K562 (cell line): ENCODE results near the gene ELMOD1. TPM values are rescaled to one million over a fixed set of nuclear protein-coding genes. Genes with fewer than 3 reads are reported as not detected.

ENCODE experiments used
- ATAC-seq: fragments of 200-7000 bp; cut with Tn5 transposase; 3 replicates; pipeline ENCODE4 v1.9.1; 2020; ENCODE audit warnings: moderate library complexity
- BruUV-seq: library from RNA; stranded (reverse); fragments of 400-500 nt; replicated peaks from 2 replicates; lab custom pipeline; 2021; lab: Mats Ljungman, UMichigan
- CTCF ChIA-PET: fragments of 300-600 bp; formaldehyde crosslinking; extraction: SDS; loops from one replicate; lab custom pipeline; 2021; ENCODE audit warnings: low intra/inter-chr PET ratio; lab: Yijun Ruan, JAX
- POLR2A ChIA-PET: fragments of 300-600, 350-650 bp; sonication (Branson Sonifier 250); formaldehyde crosslinking; extraction: SDS; loops from one replicate; lab custom pipeline; 2021; ENCODE audit warnings: antibody characterized with exemption, inconsistent platforms; lab: Yijun Ruan, JAX
- DNase-seq, 4 experiments: peaks; one replicate each; pipeline versions ENCODE4 v3.0.0 to v3.0.0-alpha.2; 2011 to 2018; ENCODE audit warnings: low spot score in 3 of 4, mixed read lengths in 3 of 4; ENCODE audit errors: extremely low read depth in 1 of 4
- FAIRE-seq: peaks from 2 replicates; lab custom pipeline; 2011; peaks lifted over from hg19 to GRCh38; lab: Jason Lieb, UNC
- H2AFZ ChIP-seq: 2 replicates; pipeline ENCODE4 v1.6.0; 2011; ENCODE audit warnings: low read depth, low read length, control low read depth, inconsistent platforms
- H3K27ac ChIP-seq: fragments of 200-600 bp; 3 replicates; pipeline ENCODE4 v1.8.0; 2011; ENCODE audit warnings: low read depth, mild to moderate bottlenecking, control low read depth, inconsistent platforms, low read length, moderate library complexity, mixed read lengths; ENCODE audit errors: extremely low read depth
- H3K27me3 ChIP-seq, 2 experiments: fragments of 300-600 bp in 1 of 2; 2 replicates in 1 of 2; 3 replicates in 1 of 2; pipeline versions ENCODE4 v1.6.0 to v1.8.0; 2011; ENCODE audit warnings: inconsistent platforms in 2 of 2, low read length in 2 of 2, mild to moderate bottlenecking in 1 of 2, mixed read lengths in 1 of 2, moderate library complexity in 1 of 2; ENCODE audit not compliant: control insufficient read depth in 2 of 2, insufficient read depth in 2 of 2
- H3K36me3 ChIP-seq: fragments of 300-600 bp; 3 replicates; pipeline ENCODE4 v1.8.0; 2011; ENCODE audit warnings: mild to moderate bottlenecking, low read length, inconsistent platforms; ENCODE audit not compliant: control insufficient read depth, insufficient read depth
- H3K4me1 ChIP-seq, 2 experiments: fragments of 200-600 bp in 1 of 2; replicated peaks in 1 of 2; 2 replicates in 1 of 2; 3 replicates in 1 of 2; pipeline versions ENCODE4 v1.5.1 to v1.8.0; 2011; ENCODE audit warnings: inconsistent platforms in 2 of 2, low read length in 2 of 2, mild to moderate bottlenecking in 1 of 2, mixed read lengths in 1 of 2, moderate library complexity in 1 of 2; ENCODE audit not compliant: control insufficient read depth in 2 of 2, insufficient read depth in 2 of 2
- H3K4me2 ChIP-seq: 2 replicates; pipeline ENCODE4 v1.6.1; 2011; ENCODE audit warnings: low read length, control low read depth, inconsistent platforms, mixed read lengths; ENCODE audit not compliant: insufficient read depth
- H3K4me3 ChIP-seq: fragments of 200-600 bp; sonication (generic), shearing (Covaris generic); 2 replicates; pipeline ENCODE4 v1.5.1; 2016; ENCODE audit warnings: control low read depth, inconsistent platforms
- H3K79me2 ChIP-seq: fragments of 200-600 bp; 3 replicates; pipeline ENCODE4 v1.8.0; 2011; ENCODE audit warnings: low read length, inconsistent platforms; ENCODE audit not compliant: control insufficient read depth, insufficient read depth
- H3K9ac ChIP-seq, 2 experiments: 2 replicates each; pipeline versions ENCODE4 v1.6.0 to v1.6.1; 2011; ENCODE audit warnings: low read depth in 2 of 2, low read length in 2 of 2, control low read depth in 1 of 2, inconsistent platforms in 1 of 2, mild to moderate bottlenecking in 1 of 2, mixed read lengths in 1 of 2; ENCODE audit not compliant: insufficient read depth in 1 of 2
- H3K9me1 ChIP-seq: one replicate; pipeline ENCODE4 v1.6.0; 2011; ENCODE audit warnings: inconsistent platforms, mild to moderate bottlenecking, low read length, moderate library complexity; ENCODE audit not compliant: control insufficient read depth, insufficient read depth
- H3K9me3 ChIP-seq: replicated peaks from 2 replicates; pipeline ENCODE4 v1.5.1; 2011; ENCODE audit warnings: low read depth, low read length, inconsistent platforms; ENCODE audit not compliant: control insufficient read depth, insufficient read depth
- H4K20me1 ChIP-seq: replicated peaks from 2 replicates; pipeline ENCODE4 v1.6.1; 2011; ENCODE audit warnings: low read length, inconsistent platforms, mixed read lengths; ENCODE audit not compliant: control insufficient read depth, insufficient read depth
- CEBPB ChIP-seq: fragments of 450-650 bp; IDR thresholded peaks from 2 replicates; pipeline ENCODE4 v1.6.1; 2016; ENCODE audit warnings: missing genetic modification characterization, missing compliant biosample characterization
- CTCF ChIP-seq, 3 experiments: IDR thresholded peaks in 2 of 3; conservative IDR thresholded peaks in 1 of 3; 2 replicates each; pipeline ENCODE4 v1.5.1; 2011 to 2012; ENCODE audit warnings: low read length in 3 of 3, mild to moderate bottlenecking in 3 of 3, control low read depth in 2 of 3, improper control_type of control experiment in 1 of 3, inconsistent platforms in 1 of 3, low read depth in 1 of 3, mixed read lengths in 1 of 3, moderate library complexity in 1 of 3; ENCODE audit not compliant: insufficient read depth in 2 of 3
- MBD2 ChIP-seq: sonication (generic); IDR thresholded peaks from 2 replicates; pipeline ENCODE4 v1.6.1; 2016; ENCODE audit warnings: low read depth, borderline replicate concordance
- NR1H2 ChIP-seq: sonication (generic); formaldehyde crosslinking; IDR thresholded peaks from 2 replicates; pipeline ENCODE4 v1.4.0; 2020; ENCODE audit warnings: mild to moderate bottlenecking, missing genetic modification reagents
- RBM17 ChIP-seq: fragments of 200-400 bp; formaldehyde crosslinking; IDR thresholded peaks from 2 replicates; pipeline ENCODE4 v1.6.1; 2017; ENCODE audit warnings: low read depth, mild to moderate bottlenecking, low read length, borderline replicate concordance
- ZNF384 ChIP-seq: IDR thresholded peaks from 2 replicates; pipeline ENCODE4 v1.6.1; 2012; ENCODE audit warnings: low read depth, low read length, improper control_type of control experiment
- WGBS: fragments of 100-300 bp; shearing (Covaris generic); methylation state at CpG from one replicate; pipeline ENCODE4 v1.1.6; 2016; ENCODE audit warnings: low coverage, mixed read lengths; ENCODE audit not compliant: insufficient coverage; ENCODE audit errors: missing lambda C conversion rate; 5-methylcytosine and 5-hydroxymethylcytosine counted together
- in situ Hi-C: fragments of 300-500 bp; cut with MboI; formaldehyde crosslinking; loops from 4 replicates; pipeline ENCODE4 v1.15.0; 2018; ENCODE audit warnings: inconsistent platforms, mixed read lengths
- intact Hi-C: fragments of 100-400 bp; cut with micrococcal nuclease; formaldehyde crosslinking; loops from 2 replicates; pipeline ENCODE4 v1.14.2; 2022
- polyA plus RNA-seq, 8 experiments: library from polyadenylated mRNA; depleted of rRNA in 4 of 8; stranded (reverse) in 5 of 8; unstranded in 3 of 8; fragments of >200 nt; fragmentation: Nextera tagmentation in 2 of 8; fragmentation: Illumina TruSeq in 1 of 8; extraction: Ambion mirVana in 2 of 8; extraction: Trizol in 1 of 8; gene quantifications; 2 replicates each; pipeline versions ENCODE4 v1.2.1 to v1.2.3, GENCODE V29; 2011 to 2014; ENCODE audit warnings: inconsistent platforms in 1 of 8, missing spikeins in 1 of 8
- total RNA-seq, 7 experiments: library from RNA; depleted of rRNA in 6 of 7; stranded (reverse); fragments of >200 nt in 6 of 7; fragmentation: Illumina TruSeq in 2 of 7; extraction: Trizol in 2 of 7; gene quantifications; 2 replicates each; pipeline versions ENCODE4 v1.2.1 to v1.2.3, GENCODE V29; 2011 to 2021; ENCODE audit warnings: low replicate concordance in 1 of 7

The ELMOD1 gene
- total and polyA plus RNA-seq, 9 of the 15 experiments (the other 6 are each of a cell fraction or from before 2014, with no cell fraction given), result not detected

- Histone ChIP-seq H3K4me1 (no peaks in the 10 kb centered on the region), H3K9ac (no peak overlapping the region), H3K27ac (no peak overlapping the region), H3K9me1 (no peaks in the 10 kb centered on the region), H3K9me3 (no peaks in the 10 kb centered on the region), H3K36me3 (no peaks in the 10 kb centered on the region), H2AFZ (no peak overlapping the region), H3K79me2 (no peaks in the 10 kb centered on the region), H3K4me3 (no peak overlapping the region), H4K20me1 (no peaks in the 10 kb centered on the region), H3K4me2 (no peak overlapping the region), H3K27me3 (no peaks in the 10 kb centered on the region; a peak in 2 of 5 replicates)
- FAIRE-seq, result no peak
- intact Hi-C loops, result loop anchor here (2.0 kb wide), 1 partner anchor 57 kb away; no protein-coding TSS in a partner anchor
- TF ChIP-seq ZNF384 (peak; percentile 78), MBD2 (no peak), NR1H2 (CRISPR knock-in tag) (no peak), RBM17 (no peak), CEBPB (tag) (peak; percentile 45), CTCF (IDR thresholded peaks at IDR 0.05 in 2 of 3, conservative IDR thresholded peaks at IDR 0.05 in 1 of 3; ENCODE audit: insufficient read depth in 2 of 3, low read depth in 1 of 3, low read length in 3 of 3) (peak; percentile 17 to 28 (median 24); a peak in 3 of 6 replicates)
- CTCF ChIA-PET, result interaction anchor here (0.7 kb wide), 2 partner anchors 56 to 1233 kb away, joined by 3 to 5 read pairs; no protein-coding TSS in a partner anchor
- WGBS, result 0% methylated on average over 9 of the region's 9 CpGs
- no TSS peak for BruUV-seq
- POLR2A ChIA-PET, result no interaction called here
- in situ Hi-C loops, result no loop called here
- peak in 1 of 4 experiments; percentile 10 for DNase-seq
- ATAC-seq, result peak; percentile 71
Measured at GRCh38 chr11:107605061-107606006, 14.4 kb downstream of the ELMOD1 start.
